Keratinocyte (primary cell): ENCODE data around the gene SMNDC1.

Source experiments
- EZH2 ChIP-seq: IDR thresholded peaks from one replicate; pipeline ENCODE4 v1.6.1; 2012; ENCODE audit warnings: inconsistent platforms, mild to moderate bottlenecking, low read length, moderate library complexity
- TF ChIP-seq, protein P1 (sequence below), 3 experiments: IDR thresholded peaks in 1 of 3; conservative IDR thresholded peaks in 1 of 3; optimal IDR thresholded peaks in 1 of 3; 2 replicates in 2 of 3; 3 replicates in 1 of 3; pipeline versions ENCODE3 to v1.5.1; 2011; ENCODE audit warnings: low read length in 3 of 3, mild to moderate bottlenecking in 3 of 3, moderate library complexity in 2 of 3, control low read depth in 1 of 3, inconsistent platforms in 1 of 3; ENCODE audit not compliant: insufficient read depth in 2 of 3; ENCODE audit errors: extremely low read depth in 1 of 3

DNA sequence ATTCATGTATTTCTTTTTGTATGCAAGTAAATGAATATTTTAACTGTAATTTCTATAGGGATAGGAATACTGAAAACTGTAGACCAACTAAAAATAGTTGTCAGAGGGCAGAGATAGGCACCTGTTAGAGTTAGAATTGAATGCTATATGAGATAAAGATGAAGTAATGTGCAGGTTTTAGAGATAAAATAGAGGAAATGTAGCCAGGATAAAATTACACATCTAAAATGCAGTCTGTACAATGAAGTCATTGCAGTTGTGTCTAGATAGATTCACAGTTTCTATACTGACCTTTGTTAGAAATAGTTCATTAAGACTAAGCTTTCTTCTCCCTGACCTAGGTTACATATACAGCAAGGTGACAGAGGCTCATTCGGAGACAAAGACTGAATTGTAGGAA is 46.2 kb downstream of the SMNDC1 start:
- TF ChIP-seq, protein P1, sequence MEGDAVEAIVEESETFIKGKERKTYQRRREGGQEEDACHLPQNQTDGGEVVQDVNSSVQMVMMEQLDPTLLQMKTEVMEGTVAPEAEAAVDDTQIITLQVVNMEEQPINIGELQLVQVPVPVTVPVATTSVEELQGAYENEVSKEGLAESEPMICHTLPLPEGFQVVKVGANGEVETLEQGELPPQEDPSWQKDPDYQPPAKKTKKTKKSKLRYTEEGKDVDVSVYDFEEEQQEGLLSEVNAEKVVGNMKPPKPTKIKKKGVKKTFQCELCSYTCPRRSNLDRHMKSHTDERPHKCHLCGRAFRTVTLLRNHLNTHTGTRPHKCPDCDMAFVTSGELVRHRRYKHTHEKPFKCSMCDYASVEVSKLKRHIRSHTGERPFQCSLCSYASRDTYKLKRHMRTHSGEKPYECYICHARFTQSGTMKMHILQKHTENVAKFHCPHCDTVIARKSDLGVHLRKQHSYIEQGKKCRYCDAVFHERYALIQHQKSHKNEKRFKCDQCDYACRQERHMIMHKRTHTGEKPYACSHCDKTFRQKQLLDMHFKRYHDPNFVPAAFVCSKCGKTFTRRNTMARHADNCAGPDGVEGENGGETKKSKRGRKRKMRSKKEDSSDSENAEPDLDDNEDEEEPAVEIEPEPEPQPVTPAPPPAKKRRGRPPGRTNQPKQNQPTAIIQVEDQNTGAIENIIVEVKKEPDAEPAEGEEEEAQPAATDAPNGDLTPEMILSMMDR (optimal IDR thresholded peaks at IDR 0.05 in 1 of 3, IDR thresholded peaks at IDR 0.05 in 1 of 3, conservative IDR thresholded peaks at IDR 0.05 in 1 of 3; ENCODE audit: extremely low read depth in 1 of 3, insufficient read depth in 2 of 3, low read length in 3 of 3) = no peak
- no peak for TF ChIP-seq EZH2
